ENCODE data around the gene ZNF892.

GRCh38 chr2:95165030-95165370, 42.3 kb upstream of the ZNF892 start:
- TF ChIP-seq CTCF (conservative IDR thresholded peaks at IDR 0.05; ENCODE audit: low read depth, low read length) (no peak), SMC3 (IDR thresholded peaks at IDR 0.05; ENCODE audit: low read depth, low read length) (no peak)
